ENCODE results near the gene PEPD.

Gene PEPD

GRCh38 chr19:33445442-33446329 lies 75.9 kb downstream of the PEPD start:
- no peaks in the 10 kb centered on the region for H3K36me3 ChIP-seq (ENCODE audit: insufficient read depth, low read length)
- H3K4me3 ChIP-seq (ENCODE audit: low read length): no peak overlapping the region
- no peak overlapping the region for H2AFZ ChIP-seq (ENCODE audit: low read depth, low read length)
- no peaks in the 10 kb centered on the region for H3K27me3 ChIP-seq (ENCODE audit: insufficient read depth, low read length)
- no peaks in the 10 kb centered on the region for H3K4me1 ChIP-seq (ENCODE audit: insufficient read depth, low read length)
- H3K9me3 ChIP-seq (ENCODE audit: low read length): peaks cover under 1% of the 10 kb centered on the region

GRCh38 chr19:33444562-33445441 lies 76.8 kb downstream of the PEPD start:
- Histone ChIP-seq H3K4me1 (ENCODE audit: insufficient read depth, low read length) (no peaks in the 10 kb centered on the region), H3K36me3 (ENCODE audit: insufficient read depth, low read length) (no peaks in the 10 kb centered on the region), H3K9me3 (ENCODE audit: low read length) (no peaks in the 10 kb centered on the region), H3K4me3 (ENCODE audit: low read length) (no peak overlapping the region), H2AFZ (ENCODE audit: low read depth, low read length) (no peak overlapping the region), H3K27me3 (ENCODE audit: insufficient read depth, low read length) (no peaks in the 10 kb centered on the region)

GRCh38 chr19:33443638-33444561 lies 77.7 kb downstream of the PEPD start:
- no peak overlapping the region for H3K4me3 ChIP-seq (ENCODE audit: low read length)

GRCh38 chr19:33442706-33443105 lies 78.9 kb downstream of the PEPD start:
- no peak overlapping the region for H3K4me3 ChIP-seq (ENCODE audit: low read length)
- H3K4me1 ChIP-seq (ENCODE audit: insufficient read depth, low read length): peaks cover 3% of the 10 kb centered on the region
- H3K36me3 ChIP-seq (ENCODE audit: insufficient read depth, low read length): no peaks in the 10 kb centered on the region
- H3K9me3 ChIP-seq (ENCODE audit: low read length): no peaks in the 10 kb centered on the region
- H3K27me3 ChIP-seq (ENCODE audit: insufficient read depth, low read length): no peaks in the 10 kb centered on the region
- H2AFZ ChIP-seq (ENCODE audit: low read depth, low read length): no peak overlapping the region

More at GRCh38 chr19:33443638-33444561, 77.7 kb downstream of the PEPD start:
- Histone ChIP-seq H3K36me3 (ENCODE audit: insufficient read depth, low read length) (no peaks in the 10 kb centered on the region), H3K27me3 (ENCODE audit: insufficient read depth, low read length) (no peaks in the 10 kb centered on the region), H3K4me1 (ENCODE audit: insufficient read depth, low read length) (no peaks in the 10 kb centered on the region), H2AFZ (ENCODE audit: low read depth, low read length) (no peak overlapping the region), H3K9me3 (ENCODE audit: low read length) (no peaks in the 10 kb centered on the region)

- peaks cover 6% of the 10 kb centered on the region for H3K4me1 ChIP-seq (ENCODE audit: insufficient read depth, low read length)
- H2AFZ ChIP-seq (ENCODE audit: low read depth, low read length): no peak overlapping the region
- no peaks in the 10 kb centered on the region for H3K36me3 ChIP-seq (ENCODE audit: insufficient read depth, low read length)
- no peak overlapping the region for H3K4me3 ChIP-seq (ENCODE audit: low read length)
- H3K27me3 ChIP-seq (ENCODE audit: insufficient read depth, low read length): no peaks in the 10 kb centered on the region
- no peaks in the 10 kb centered on the region for H3K9me3 ChIP-seq (ENCODE audit: low read length)
Measured at GRCh38 chr19:33441828-33442227, 79.8 kb downstream of the PEPD start.

- Histone ChIP-seq H3K27me3 (ENCODE audit: insufficient read depth, low read length) (no peaks in the 10 kb centered on the region), H3K4me3 (ENCODE audit: low read length) (no peak overlapping the region), H3K4me1 (ENCODE audit: insufficient read depth, low read length) (peaks cover 6% of the 10 kb centered on the region), H3K9me3 (ENCODE audit: low read length) (no peaks in the 10 kb centered on the region), H3K36me3 (ENCODE audit: insufficient read depth, low read length) (no peaks in the 10 kb centered on the region), H2AFZ (ENCODE audit: low read depth, low read length) (no peak overlapping the region)
Measured at GRCh38 chr19:33441277-33441699, 80.3 kb downstream of the PEPD start.

- no peak overlapping the region for H2AFZ ChIP-seq (ENCODE audit: low read depth, low read length)
- peaks cover 6% of the 10 kb centered on the region for H3K4me1 ChIP-seq (ENCODE audit: insufficient read depth, low read length)
- H3K36me3 ChIP-seq (ENCODE audit: insufficient read depth, low read length): no peaks in the 10 kb centered on the region
- no peak overlapping the region for H3K4me3 ChIP-seq (ENCODE audit: low read length)
- no peaks in the 10 kb centered on the region for H3K27me3 ChIP-seq (ENCODE audit: insufficient read depth, low read length)
- H3K9me3 ChIP-seq (ENCODE audit: low read length): no peaks in the 10 kb centered on the region
Measured at GRCh38 chr19:33440682-33441081, 80.9 kb downstream of the PEPD start.

GRCh38 chr19:33440241-33440640 lies 81.3 kb downstream of the PEPD start:
- H3K36me3 ChIP-seq (ENCODE audit: insufficient read depth, low read length): no peaks in the 10 kb centered on the region
- H3K4me1 ChIP-seq (ENCODE audit: insufficient read depth, low read length): peaks cover 10% of the 10 kb centered on the region
- H3K27me3 ChIP-seq (ENCODE audit: insufficient read depth, low read length): no peaks in the 10 kb centered on the region
- no peak overlapping the region for H2AFZ ChIP-seq (ENCODE audit: low read depth, low read length)
- no peaks in the 10 kb centered on the region for H3K9me3 ChIP-seq (ENCODE audit: low read length)
- H3K4me3 ChIP-seq (ENCODE audit: low read length): no peak overlapping the region

- Histone ChIP-seq H3K4me1 (ENCODE audit: insufficient read depth, low read length) (peaks cover 11% of the 10 kb centered on the region), H2AFZ (ENCODE audit: low read depth, low read length) (no peak overlapping the region), H3K9me3 (ENCODE audit: low read length) (no peaks in the 10 kb centered on the region), H3K4me3 (ENCODE audit: low read length) (no peak overlapping the region), H3K27me3 (ENCODE audit: insufficient read depth, low read length) (no peaks in the 10 kb centered on the region), H3K36me3 (ENCODE audit: insufficient read depth, low read length) (no peaks in the 10 kb centered on the region)
Measured at GRCh38 chr19:33438987-33439781, 82.4 kb downstream of the PEPD start.

- Histone ChIP-seq H3K36me3 (ENCODE audit: insufficient read depth, low read length) (no peaks in the 10 kb centered on the region), H3K4me3 (ENCODE audit: low read length) (no peak overlapping the region), H3K27me3 (ENCODE audit: insufficient read depth, low read length) (no peaks in the 10 kb centered on the region), H3K4me1 (ENCODE audit: insufficient read depth, low read length) (peaks cover 11% of the 10 kb centered on the region), H2AFZ (ENCODE audit: low read depth, low read length) (no peak overlapping the region), H3K9me3 (ENCODE audit: low read length) (no peaks in the 10 kb centered on the region)
Measured at GRCh38 chr19:33437821-33438671, 83.5 kb downstream of the PEPD start.

GRCh38 chr19:33437393-33437820 lies 84.2 kb downstream of the PEPD start:
- H3K9me3 ChIP-seq (ENCODE audit: low read length): no peaks in the 10 kb centered on the region
- no peak overlapping the region for H2AFZ ChIP-seq (ENCODE audit: low read depth, low read length)
- H3K4me3 ChIP-seq (ENCODE audit: low read length): no peak overlapping the region
- H3K4me1 ChIP-seq (ENCODE audit: insufficient read depth, low read length): peaks cover 13% of the 10 kb centered on the region
- no peaks in the 10 kb centered on the region for H3K36me3 ChIP-seq (ENCODE audit: insufficient read depth, low read length)
- no peaks in the 10 kb centered on the region for H3K27me3 ChIP-seq (ENCODE audit: insufficient read depth, low read length)

Data from neuron (in vitro differentiated cells).